ENCODE results near the gene DCTN3.

Gene DCTN3

DNA sequence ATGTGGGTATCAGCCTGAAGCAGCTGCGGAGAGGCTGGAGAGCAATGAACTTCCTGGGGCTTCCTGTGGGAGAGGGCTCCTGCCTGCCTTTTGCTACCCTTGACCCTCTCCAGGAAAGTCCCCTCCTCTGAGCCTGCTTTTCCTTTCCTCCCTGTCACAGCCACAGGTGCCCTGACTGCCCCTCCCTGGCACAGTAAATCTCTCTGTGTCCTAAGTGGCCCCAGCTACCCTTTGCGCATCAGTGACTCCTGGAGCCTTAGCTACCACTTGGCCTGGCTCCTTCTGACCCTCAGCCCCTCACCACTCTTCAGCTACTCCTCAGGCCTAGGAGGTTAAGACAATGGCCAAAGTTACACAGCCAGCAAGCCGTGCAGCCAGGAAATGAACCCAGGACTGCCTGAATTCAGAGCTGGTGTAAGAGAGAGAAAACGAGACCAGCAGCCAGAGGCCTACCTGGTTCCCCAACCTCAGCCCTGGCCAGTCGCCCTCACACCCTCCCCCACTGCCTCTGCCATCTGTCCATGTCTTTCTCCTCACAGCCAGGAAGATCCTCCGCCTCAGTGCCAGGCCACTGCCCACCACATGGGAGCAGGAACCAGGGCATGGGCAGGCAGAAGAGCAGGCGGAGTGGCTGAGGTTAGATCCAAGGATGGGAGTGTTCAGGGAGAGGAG lies 49.4 kb downstream of the DCTN3 start:
- DNase-seq = no peak

DNA sequence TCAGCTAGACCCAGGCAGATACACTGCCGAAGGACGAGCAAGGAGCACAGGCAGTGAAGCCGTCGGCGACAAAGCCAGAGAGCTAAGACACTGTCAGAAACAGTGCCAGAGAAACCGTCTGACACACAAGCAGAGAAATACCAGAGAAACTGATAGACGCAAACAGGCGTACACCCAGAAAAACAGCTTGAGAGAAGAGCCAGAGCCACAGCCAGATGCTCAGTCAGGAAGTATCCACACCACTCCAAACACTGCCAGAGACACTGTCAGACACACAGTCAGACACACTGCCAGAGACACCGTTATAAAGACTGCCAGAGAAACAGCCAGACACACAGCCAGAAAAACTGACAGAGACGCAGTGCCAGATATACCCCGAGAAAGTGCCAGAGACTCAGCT lies 49.9 kb downstream of the DCTN3 start:
- no peak for DNase-seq

DNA sequence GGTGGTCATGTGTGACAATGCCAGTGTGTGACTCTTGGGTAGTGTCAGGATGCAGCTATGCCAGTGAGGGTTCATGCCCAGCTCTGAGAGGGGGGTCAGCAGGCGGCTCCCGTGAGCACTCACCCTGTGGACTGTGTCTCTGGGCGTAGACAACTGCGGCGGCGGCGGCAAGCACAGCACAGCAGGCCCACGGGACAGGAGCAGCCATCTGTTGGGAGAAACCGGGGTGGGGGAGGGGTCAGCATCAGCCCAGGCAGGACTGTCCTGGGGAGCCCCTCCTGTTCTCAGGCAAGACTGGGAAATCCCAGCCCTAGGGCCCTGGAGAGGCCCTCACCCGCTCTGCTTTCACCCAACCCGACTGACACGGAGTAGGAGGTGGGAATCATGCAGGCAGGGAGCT lies 51.5 kb downstream of the DCTN3 start:
- DNase-seq = peak; percentile 36

DNA sequence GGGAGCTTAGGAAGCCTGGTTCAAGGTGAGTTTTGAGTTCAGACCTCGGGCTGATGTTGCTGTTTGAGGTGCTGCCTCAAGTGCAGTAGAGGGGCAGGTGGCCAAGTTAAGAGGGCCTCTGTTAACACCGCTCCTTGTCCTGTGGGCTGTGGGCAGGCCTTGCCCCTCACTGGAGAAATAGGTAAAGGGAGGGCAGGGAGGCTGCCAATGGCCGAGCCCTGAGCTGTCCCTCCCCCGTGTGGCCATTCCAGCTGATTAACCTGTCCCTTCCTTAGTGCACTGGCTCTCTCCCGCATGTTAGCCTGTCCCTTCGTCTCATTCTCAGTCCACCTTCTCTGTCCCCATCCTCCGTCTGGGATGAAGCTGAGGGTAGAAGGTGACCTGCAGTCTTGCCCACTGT lies 52.2 kb downstream of the DCTN3 start:
- no peak for DNase-seq

DNA sequence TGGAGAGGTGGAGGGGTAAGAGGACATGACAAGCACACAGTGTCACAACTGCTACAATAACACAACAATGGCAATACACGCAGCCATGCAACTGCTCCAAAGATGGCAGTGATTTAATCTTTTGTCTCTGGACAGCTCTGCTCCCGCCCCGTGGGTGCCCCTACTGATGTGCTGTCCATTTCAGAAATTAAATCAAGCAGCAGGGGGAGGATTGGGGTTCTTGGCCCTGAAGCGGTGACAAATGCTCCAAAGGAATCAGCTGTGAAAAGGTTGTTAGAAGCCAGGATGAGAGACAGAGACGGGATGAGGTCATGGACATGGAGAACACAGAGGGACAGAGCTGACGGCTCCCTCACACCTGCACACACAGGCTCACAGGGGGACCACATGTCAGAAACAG lies 53.3 kb downstream of the DCTN3 start:
- no peak for DNase-seq

DNA sequence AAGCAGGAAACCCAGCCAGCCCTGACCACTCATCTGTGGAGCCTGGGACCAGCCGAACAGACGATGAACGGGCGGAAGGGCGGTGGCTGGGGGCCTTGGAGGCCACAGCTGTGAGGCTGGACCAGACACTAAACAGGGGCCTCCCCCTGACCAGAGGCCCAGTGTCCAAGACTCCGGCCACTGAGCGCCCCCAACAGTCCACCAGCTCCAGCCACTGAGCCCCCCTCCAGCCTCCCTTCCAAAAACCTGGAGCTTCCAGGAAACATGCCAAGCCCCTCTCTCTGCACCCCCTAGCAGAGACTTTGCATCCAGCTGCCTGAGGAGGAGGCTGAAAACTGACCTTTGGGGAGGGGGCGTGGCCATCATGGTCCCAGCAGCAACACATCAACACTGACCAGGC lies 54.0 kb downstream of the DCTN3 start:
- no peak for DNase-seq

DNA sequence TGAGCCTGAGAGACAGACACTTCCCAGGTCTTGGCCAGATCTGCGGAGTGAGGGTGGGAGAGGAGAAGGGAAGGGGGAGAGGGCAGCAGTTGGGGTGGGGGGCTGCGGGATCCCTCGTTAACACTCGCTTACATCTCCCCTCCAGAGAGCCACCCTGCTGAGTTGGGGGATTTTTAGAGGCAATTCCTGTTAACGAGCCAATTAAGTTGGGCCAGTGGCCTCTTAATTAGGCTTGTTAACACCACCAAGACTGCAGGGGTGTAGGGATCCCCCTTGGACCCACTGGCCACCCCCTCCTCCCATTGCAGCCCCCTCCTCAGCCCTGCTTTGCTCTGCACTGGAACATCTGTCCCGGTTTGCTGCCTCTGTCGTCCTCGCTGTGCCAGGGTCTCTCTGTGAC lies 54.4 kb downstream of the DCTN3 start:
- no peak for DNase-seq

DNA sequence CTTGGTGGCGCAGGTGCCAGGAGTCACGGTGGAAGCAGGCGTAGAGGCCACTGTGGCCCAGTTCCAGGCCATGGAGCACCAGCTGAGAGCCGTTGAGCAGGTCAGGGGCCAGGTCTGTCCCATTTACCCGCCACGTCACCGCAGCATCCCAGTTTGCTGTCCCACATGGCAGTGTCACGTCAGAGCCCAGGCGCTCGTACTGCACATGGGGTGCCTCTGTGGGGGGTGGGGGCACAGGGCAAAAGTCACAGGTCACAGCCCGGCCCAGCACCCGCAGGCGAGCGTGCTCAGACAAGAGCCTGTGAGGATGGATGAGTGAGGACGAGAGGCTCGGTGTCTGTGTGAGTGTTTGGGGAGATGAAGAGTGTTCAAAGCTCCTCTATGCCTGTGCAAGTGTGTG lies 55.7 kb downstream of the DCTN3 start:
- no peak for DNase-seq
